Sigmoid colon (tissue), 4 donors: Measurements from ENCODE around the gene SH2B2.

Experiments used
- EP300 ChIP-seq, 4 donors: sonication (generic); formaldehyde crosslinking; IDR thresholded peaks; one replicate each; pipeline ENCODE4 v1.6.1; 2017; ENCODE audit warnings: antibody characterized with exemption in 4 of 4
- TF ChIP-seq, protein P1 (sequence below), 4 experiments: fragments of 450-650 bp in 3 of 4; fragments of 200-600 bp in 1 of 4; IDR thresholded peaks; one replicate each; pipeline ENCODE4 v1.5.1; 2016 to 2019; ENCODE audit warnings: antibody characterized with exemption in 4 of 4, mild to moderate bottlenecking in 3 of 4, moderate library complexity in 2 of 4

DNA sequence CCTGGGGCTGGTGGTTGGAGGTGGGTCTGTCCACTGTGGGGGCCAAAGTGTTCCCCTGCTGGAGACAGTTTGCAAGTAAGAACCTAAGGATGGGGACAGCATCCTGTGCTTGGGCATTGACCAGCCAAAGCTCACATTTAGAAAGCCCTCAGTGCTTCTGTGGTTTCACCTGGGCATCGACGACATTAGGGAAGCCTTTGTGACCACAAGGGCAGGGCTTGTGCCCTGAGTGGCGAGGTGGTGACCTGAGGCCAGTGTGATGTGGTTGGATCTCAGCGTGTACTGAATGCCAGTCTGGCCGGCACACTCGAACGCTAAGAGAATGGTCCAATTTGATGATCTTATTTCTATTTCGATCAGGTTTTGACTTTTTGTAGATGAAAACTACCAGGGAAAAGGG, 32.1 kb upstream of the SH2B2 start:
- no peak for TF ChIP-seq EP300 (IDR thresholded peaks at IDR 0.05)
- TF ChIP-seq, protein P1, sequence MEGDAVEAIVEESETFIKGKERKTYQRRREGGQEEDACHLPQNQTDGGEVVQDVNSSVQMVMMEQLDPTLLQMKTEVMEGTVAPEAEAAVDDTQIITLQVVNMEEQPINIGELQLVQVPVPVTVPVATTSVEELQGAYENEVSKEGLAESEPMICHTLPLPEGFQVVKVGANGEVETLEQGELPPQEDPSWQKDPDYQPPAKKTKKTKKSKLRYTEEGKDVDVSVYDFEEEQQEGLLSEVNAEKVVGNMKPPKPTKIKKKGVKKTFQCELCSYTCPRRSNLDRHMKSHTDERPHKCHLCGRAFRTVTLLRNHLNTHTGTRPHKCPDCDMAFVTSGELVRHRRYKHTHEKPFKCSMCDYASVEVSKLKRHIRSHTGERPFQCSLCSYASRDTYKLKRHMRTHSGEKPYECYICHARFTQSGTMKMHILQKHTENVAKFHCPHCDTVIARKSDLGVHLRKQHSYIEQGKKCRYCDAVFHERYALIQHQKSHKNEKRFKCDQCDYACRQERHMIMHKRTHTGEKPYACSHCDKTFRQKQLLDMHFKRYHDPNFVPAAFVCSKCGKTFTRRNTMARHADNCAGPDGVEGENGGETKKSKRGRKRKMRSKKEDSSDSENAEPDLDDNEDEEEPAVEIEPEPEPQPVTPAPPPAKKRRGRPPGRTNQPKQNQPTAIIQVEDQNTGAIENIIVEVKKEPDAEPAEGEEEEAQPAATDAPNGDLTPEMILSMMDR (IDR thresholded peaks at IDR 0.05), result no peak
